Fibroblast of skin of right biceps (primary cell): ENCODE results near the gene FBXW11.
"Not testable (repeated sequence)": the region's sequence is repeated elsewhere in the genome, so short reads cannot be mapped to it uniquely, and the experiment has no call there.

ENCODE experiments used
- DNase-seq: peaks from one replicate; pipeline ENCODE4 v3.0.0-alpha.2; 2013

FBXW11 gene

GRCh38 chr5:171906066-171906570 is 100.3 kb downstream of the FBXW11 start:
- no peak for DNase-seq

GRCh38 chr5:171904886-171905285 is 101.6 kb downstream of the FBXW11 start:
- no peak for DNase-seq

GRCh38 chr5:171901764-171902163 is 104.7 kb downstream of the FBXW11 start:
- no peak for DNase-seq

DNA sequence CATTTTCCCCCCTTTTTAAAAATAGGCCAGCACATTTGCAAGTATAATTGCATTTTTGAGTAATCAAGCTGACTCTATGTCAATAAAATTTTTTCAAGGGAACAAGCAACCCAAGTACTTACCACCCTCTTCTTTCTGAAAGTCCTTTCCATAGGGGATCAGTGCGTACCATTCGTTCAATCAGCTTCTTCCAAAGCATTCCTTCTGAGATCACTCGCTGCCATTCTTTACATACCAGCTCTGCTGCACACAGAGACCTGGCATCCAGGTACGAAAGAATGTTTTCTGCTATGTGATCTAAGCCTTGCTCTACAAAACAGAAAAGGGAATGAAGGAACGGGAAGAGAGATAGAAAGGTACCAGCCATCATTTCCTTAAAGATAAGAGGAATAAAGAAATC is 106.6 kb downstream of the FBXW11 start:
- DNase-seq: no peak

DNA sequence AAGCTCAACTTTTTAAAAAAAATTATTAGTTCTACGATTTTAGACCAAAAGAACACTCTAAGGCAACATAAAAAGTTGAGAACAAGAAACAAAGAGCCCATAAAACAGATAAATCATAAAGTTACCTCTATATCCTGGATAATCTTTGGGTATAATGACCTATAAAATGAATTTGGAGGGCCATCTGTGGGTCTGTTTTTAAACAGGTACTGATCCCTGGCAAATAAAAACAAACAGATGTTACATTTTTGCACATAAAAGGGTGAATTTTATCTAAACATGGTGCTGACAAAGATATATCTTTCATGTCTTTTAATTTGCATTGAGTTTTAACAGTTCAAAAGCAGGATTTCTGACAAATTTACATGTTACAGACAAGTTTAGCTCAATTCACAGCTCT is 107.6 kb downstream of the FBXW11 start:
- no peak for DNase-seq

- DNase-seq: no peak
These were observed 108.1 kb downstream of the FBXW11 start for GRCh38 chr5:171898386-171898785.

GRCh38 chr5:171897231-171897630 is 109.2 kb downstream of the FBXW11 start:
- no peak for DNase-seq

DNA sequence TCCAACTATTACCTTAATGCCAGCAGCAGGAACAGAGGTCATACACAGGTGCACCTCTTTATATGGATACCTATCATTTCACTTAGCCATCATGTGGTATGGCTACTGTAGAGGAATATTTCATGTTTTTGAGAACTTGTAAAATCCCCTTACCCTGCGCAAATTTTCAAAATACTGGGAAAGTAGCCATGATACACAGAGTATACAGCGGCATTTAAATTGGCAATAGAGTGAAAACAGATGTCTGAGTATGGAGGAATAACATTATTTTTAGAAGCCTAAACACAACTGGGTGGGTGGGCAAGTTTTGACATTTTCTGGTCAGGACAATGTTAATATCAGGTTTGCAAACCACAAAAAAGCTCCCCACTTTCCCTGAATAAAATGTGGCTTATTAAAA is 111.4 kb downstream of the FBXW11 start:
- peak; percentile 38 for DNase-seq

DNA sequence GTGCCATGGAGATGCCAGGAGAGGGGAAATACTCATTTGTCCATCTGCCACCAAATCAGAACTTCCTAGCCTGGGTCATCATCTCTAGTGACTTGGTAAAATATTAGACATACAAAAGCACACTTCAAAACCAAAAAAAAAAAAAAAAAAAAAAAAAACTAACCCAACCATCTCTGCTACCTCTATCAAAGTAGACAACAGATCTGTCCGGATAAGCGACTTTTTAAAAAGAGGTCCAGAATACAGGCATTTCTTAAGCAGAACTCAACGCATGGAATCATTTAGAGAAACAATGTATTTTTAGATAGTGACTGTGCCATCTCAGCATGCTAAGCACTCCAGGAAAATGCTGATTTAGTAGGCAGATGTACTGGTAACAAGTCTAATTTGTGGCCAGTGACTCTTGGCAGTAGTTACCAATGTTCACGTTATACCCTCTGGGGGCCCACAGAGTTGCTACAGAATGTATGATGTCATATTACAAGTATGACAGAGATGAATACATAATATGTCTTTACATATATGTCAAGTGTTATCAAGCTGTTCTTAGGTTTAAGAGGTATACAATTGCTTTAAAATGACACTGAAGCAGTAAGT is 113.0 kb downstream of the FBXW11 start:
- peak; percentile 90 for DNase-seq

- no peak for DNase-seq
These were observed 114.8 kb downstream of the FBXW11 start for GRCh38 chr5:171891595-171891994.

GRCh38 chr5:171891150-171891549 is 115.3 kb downstream of the FBXW11 start:
- no peak for DNase-seq

GRCh38 chr5:171888051-171888481 is 118.4 kb downstream of the FBXW11 start:
- DNase-seq: no peak

- not testable (repeated sequence) for DNase-seq
These were observed 120.4 kb downstream of the FBXW11 start for GRCh38 chr5:171886037-171886436.

DNA sequence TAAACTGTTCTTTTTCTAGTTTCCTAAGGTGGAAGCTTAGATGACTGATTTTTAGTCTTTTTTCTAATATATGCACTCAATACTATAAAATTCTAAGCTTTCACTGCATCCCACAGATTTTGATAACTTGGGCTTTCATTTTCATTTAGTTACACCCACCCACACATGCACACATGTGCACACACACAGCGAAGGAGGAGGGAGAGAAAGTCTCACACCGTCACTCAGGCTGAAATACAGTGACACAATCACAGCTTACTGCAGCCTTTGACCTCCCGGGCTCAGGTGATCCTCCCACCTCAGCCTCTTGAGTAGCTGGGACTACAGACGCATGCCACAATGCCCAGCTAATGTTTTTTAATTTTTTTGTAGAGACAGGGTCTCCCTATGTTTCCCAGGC is 124.3 kb downstream of the FBXW11 start:
- no peak for DNase-seq

GRCh38 chr5:171874234-171874633 is 132.2 kb downstream of the FBXW11 start:
- peak; percentile 29 for DNase-seq

GRCh38 chr5:171872666-171873065 is 133.8 kb downstream of the FBXW11 start:
- no peak for DNase-seq

DNA sequence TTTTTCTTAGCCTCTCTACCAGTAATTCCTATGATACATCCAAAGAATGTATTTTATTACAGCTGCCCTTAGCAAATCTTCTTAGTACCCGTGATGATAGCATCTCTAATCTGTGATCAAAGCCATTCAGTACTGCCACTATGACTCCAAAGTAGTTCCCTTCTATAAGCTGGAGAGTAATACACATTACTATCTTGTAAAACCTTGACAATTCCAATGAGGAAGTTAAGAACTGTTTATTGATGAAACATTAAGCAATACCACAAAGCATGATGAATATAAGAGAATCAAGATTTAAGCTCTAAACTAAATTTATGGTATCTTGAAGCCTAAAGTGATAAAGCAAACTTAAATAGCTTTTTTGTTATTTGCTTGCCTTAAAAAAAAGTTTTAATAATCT is 134.7 kb downstream of the FBXW11 start:
- no peak for DNase-seq

GRCh38 chr5:171869956-171870355 is 136.5 kb downstream of the FBXW11 start:
- no peak for DNase-seq

- peak; percentile 37 for DNase-seq
These were observed 138.2 kb downstream of the FBXW11 start for GRCh38 chr5:171868236-171868635.

DNA sequence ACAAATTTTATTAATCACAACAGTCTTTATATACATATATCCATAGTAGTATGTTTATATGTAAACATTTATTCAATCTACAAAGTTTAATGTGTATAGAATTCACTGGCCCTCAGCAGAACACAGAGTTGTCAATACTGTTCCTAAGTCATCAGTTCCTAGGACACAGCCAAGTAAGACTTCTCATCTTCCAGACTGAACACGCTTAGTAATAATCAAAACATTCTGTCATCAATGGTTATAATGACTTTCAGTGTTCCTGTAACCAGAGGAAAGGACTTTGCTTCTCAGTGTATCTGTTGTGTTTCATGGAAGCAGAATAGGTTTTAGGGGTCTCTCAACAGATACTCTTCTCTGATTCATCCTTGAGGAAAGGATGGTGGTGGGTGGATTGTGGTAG is 138.7 kb downstream of the FBXW11 start:
- peak; percentile 68 for DNase-seq

- DNase-seq: no peak
These were observed 141.0 kb downstream of the FBXW11 start for GRCh38 chr5:171865471-171865870.

GRCh38 chr5:171863935-171864334 is 142.5 kb downstream of the FBXW11 start:
- peak; percentile 94 for DNase-seq

- no peak for DNase-seq
These were observed 143.8 kb downstream of the FBXW11 start for GRCh38 chr5:171862624-171863023.

DNA sequence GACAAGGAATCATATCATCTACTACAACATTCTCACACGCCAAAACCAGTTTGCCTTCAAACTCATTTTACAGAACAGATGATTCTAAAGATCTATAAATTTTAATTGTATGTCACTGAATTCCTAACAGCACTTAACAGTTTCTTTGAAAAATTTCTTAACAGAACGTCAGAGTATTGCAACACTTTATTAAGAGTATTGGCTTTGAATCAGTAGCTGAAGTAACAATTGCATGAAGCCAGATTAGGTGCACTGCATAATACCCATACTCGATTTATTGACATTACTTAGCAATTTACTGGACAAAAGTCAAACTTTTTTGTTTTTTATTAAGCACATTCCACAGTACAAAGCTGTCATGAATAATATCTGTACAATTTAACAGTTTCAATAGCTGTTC is 145.1 kb downstream of the FBXW11 start:
- no peak for DNase-seq

GRCh38 chr5:171858303-171858702 is 148.1 kb downstream of the FBXW11 start:
- no peak for DNase-seq
